ENCODE results near the gene CCNF.
A peak's percentile ranks its signal among the peaks of the same experiment; 100 is the strongest.

The CCNF gene

GRCh38 chr16:2457267-2457666, 28.0 kb downstream of the CCNF start:
- DNase-seq (ENCODE audit: low read depth in 2 of 2), result no peak

- no peak for DNase-seq (ENCODE audit: low read depth in 2 of 2)
These were observed 28.7 kb downstream of the CCNF start for GRCh38 chr16:2457946-2458345.

- DNase-seq (ENCODE audit: low read depth in 2 of 2), result no peak
These were observed 29.8 kb downstream of the CCNF start for GRCh38 chr16:2458887-2459646.

- peak; percentile 93 to 95 for DNase-seq (ENCODE audit: low read depth in 2 of 2)
These were observed 30.6 kb downstream of the CCNF start, which contains the start of gene TEDC2 for GRCh38 chr16:2459647-2460390. TSS of gene TEDC2 (plus strand) at chr16:2460109. CDS start at chr16:2460145, 36 bp downstream.

GRCh38 chr16:2460391-2460713, 31.1 kb downstream of the CCNF start:
- DNase-seq (ENCODE audit: low read depth in 2 of 2), result no peak

GRCh38 chr16:2460916-2461315, 31.7 kb downstream of the CCNF start:
- no peak for DNase-seq (ENCODE audit: low read depth in 2 of 2)

GRCh38 chr16:2462031-2462866, 33.0 kb downstream of the CCNF start:
- no peak for DNase-seq (ENCODE audit: low read depth in 2 of 2)

- DNase-seq (ENCODE audit: low read depth in 2 of 2), result no peak
These were observed 35.1 kb downstream of the CCNF start for GRCh38 chr16:2464333-2464732.

GRCh38 chr16:2465653-2466415, 36.6 kb downstream of the CCNF start:
- DNase-seq (ENCODE audit: low read depth in 2 of 2), result no peak

- no peak for DNase-seq (ENCODE audit: low read depth in 2 of 2)
These were observed 37.6 kb downstream of the CCNF start for GRCh38 chr16:2466667-2467527.

- DNase-seq (ENCODE audit: low read depth in 2 of 2), result no peak
These were observed 38.4 kb downstream of the CCNF start for GRCh38 chr16:2467528-2468232.

GRCh38 chr16:2468233-2468724, 39.0 kb downstream of the CCNF start:
- DNase-seq (ENCODE audit: low read depth in 2 of 2), result no peak

- no peak for DNase-seq (ENCODE audit: low read depth in 2 of 2)
These were observed 39.6 kb downstream of the CCNF start for GRCh38 chr16:2468725-2469398.

GRCh38 chr16:2469399-2470233, 40.4 kb downstream of the CCNF start:
- no peak for DNase-seq (ENCODE audit: low read depth in 2 of 2)

- no peak for DNase-seq (ENCODE audit: low read depth in 2 of 2)
These were observed 41.0 kb downstream of the CCNF start for GRCh38 chr16:2470234-2470601.

- DNase-seq (ENCODE audit: low read depth in 2 of 2), result no peak
These were observed 41.4 kb downstream of the CCNF start for GRCh38 chr16:2470603-2471015.

- DNase-seq (ENCODE audit: low read depth in 2 of 2), result no peak
These were observed 41.9 kb downstream of the CCNF start, which contains the start of gene NTN3 for GRCh38 chr16:2471016-2471652. TSS of gene NTN3 (plus strand) at chr16:2471297. CDS start at chr16:2471702, 405 bp downstream.

Measured in stimulated activated CD4-positive, alpha-beta T cell treated with anti-CD3 and anti-CD28 coated beads, Interleukin-1b, Interleukin-23, amount 100 ng/mL, for 1 hour (primary cell).